Karpas-422 (cell line): Measurements from ENCODE around the gene ESM1. TPM values are rescaled to one million over a fixed set of nuclear protein-coding genes. Genes with fewer than 3 reads are reported as not detected.

Experiments used
- DNase-seq: peaks from one replicate; pipeline ENCODE4 v3.0.0-alpha.2; 2015
- H2AFZ ChIP-seq: fragments of 200-600 bp; sonication (generic); 2 replicates; pipeline ENCODE4 v1.6.1; 2014; ENCODE audit warnings: antibody characterized with exemption, low read length, mixed read lengths
- H3K27ac ChIP-seq: fragments of 200-600 bp; sonication (generic); 2 replicates; pipeline ENCODE4 v1.5.1; 2014; ENCODE audit warnings: mild to moderate bottlenecking, low read length, moderate library complexity
- H3K27me3 ChIP-seq: fragments of 200-600 bp; sonication (generic); 2 replicates; pipeline ENCODE4 v1.6.1; 2014; ENCODE audit warnings: low read length, mixed read lengths
- H3K36me3 ChIP-seq: fragments of 200-600 bp; sonication (generic); 2 replicates; pipeline ENCODE4 v1.6.1; 2014; ENCODE audit warnings: low read length, mixed read lengths; ENCODE audit not compliant: insufficient read depth
- H3K4me1 ChIP-seq: fragments of 200-600 bp; sonication (generic); 2 replicates; pipeline ENCODE4 v1.6.1; 2014; ENCODE audit warnings: mild to moderate bottlenecking, low read length, mixed read lengths
- H3K4me2 ChIP-seq: fragments of 200-600 bp; sonication (generic); 2 replicates; pipeline ENCODE4 v1.6.1; 2014; ENCODE audit warnings: low read length, low read depth, mild to moderate bottlenecking; ENCODE audit not compliant: poor library complexity, severe bottlenecking
- H3K4me3 ChIP-seq: fragments of 200-600 bp; sonication (generic); 2 replicates; pipeline ENCODE4 v1.5.1; 2014; ENCODE audit warnings: mild to moderate bottlenecking, antibody characterized with exemption, low read length, mixed read lengths
- H3K79me2 ChIP-seq: fragments of 200-600 bp; sonication (generic); 2 replicates; pipeline ENCODE4 v1.6.1; 2014; ENCODE audit warnings: mild to moderate bottlenecking, low read length, mixed read lengths
- H3K9ac ChIP-seq: fragments of 200-600 bp; sonication (generic); 2 replicates; pipeline ENCODE4 v1.6.0; 2014; ENCODE audit warnings: low read length
- H3K9me2 ChIP-seq: fragments of 200-600 bp; sonication (generic), shearing (Covaris generic); replicated peaks from 2 replicates; pipeline ENCODE4 v1.6.0; 2014; ENCODE audit warnings: mild to moderate bottlenecking, low read length, moderate library complexity; ENCODE audit not compliant: insufficient read depth
- H3K9me3 ChIP-seq: fragments of 300-700, 200-600 bp; sonication (generic); 2 replicates; pipeline ENCODE4 v1.6.1; 2014; ENCODE audit warnings: low read length, mixed read lengths
- H4K20me1 ChIP-seq: fragments of 200-600 bp; sonication (generic); 2 replicates; pipeline ENCODE4 v1.6.1; 2014; ENCODE audit warnings: mild to moderate bottlenecking, antibody characterized with exemption, low read length, low read depth; ENCODE audit not compliant: insufficient read depth
- total RNA-seq: library from RNA; depleted of rRNA; stranded (reverse); fragments of >200 nt; shearing (Covaris generic); gene quantifications from 2 replicates; pipeline ENCODE4 v1.2.3, GENCODE V29; 2014; ENCODE audit warnings: low replicate concordance; rRNA removed

Gene ESM1
- total RNA-seq = not detected in 2 replicates

GRCh38 chr5:54985301-54986268 lies at the start of gene ESM1:
Gene ESM1, minus strand, starts transcription at chr5:54985593. Its CDS starts 76 bp downstream, at chr5:54985517.
- H3K79me2 ChIP-seq = no peaks in the 10 kb centered on the region
- no peaks in the 10 kb centered on the region for H3K9me3 ChIP-seq
- no peak for DNase-seq
- H3K36me3 ChIP-seq = no peaks in the 10 kb centered on the region
- no peaks in the 10 kb centered on the region for H3K27me3 ChIP-seq
- H3K4me2 ChIP-seq = no peak within 1 kb of the TSS
- no peak within 1 kb of the TSS for H3K27ac ChIP-seq
- no peaks in the 10 kb centered on the region for H3K4me1 ChIP-seq
- no peaks in the 10 kb centered on the region for H4K20me1 ChIP-seq
- no peak within 1 kb of the TSS for H2AFZ ChIP-seq
- no peak within 1 kb of the TSS for H3K4me3 ChIP-seq
- H3K9ac ChIP-seq = no peak within 1 kb of the TSS
- H3K9me2 ChIP-seq = no peaks in the 10 kb centered on the region

- no peaks in the 10 kb centered on the region for H3K4me1 ChIP-seq
- H3K27me3 ChIP-seq = no peaks in the 10 kb centered on the region
- DNase-seq = no peak
- H3K9me3 ChIP-seq = no peaks in the 10 kb centered on the region
- no peak overlapping the region for H3K27ac ChIP-seq
- no peaks in the 10 kb centered on the region for H3K79me2 ChIP-seq
- H2AFZ ChIP-seq = no peak overlapping the region
- no peak overlapping the region for H3K9ac ChIP-seq
- no peak overlapping the region for H3K4me2 ChIP-seq
- H4K20me1 ChIP-seq = no peaks in the 10 kb centered on the region
- H3K4me3 ChIP-seq = no peak overlapping the region
- no peaks in the 10 kb centered on the region for H3K9me2 ChIP-seq
- H3K36me3 ChIP-seq = no peaks in the 10 kb centered on the region
Measured at GRCh38 chr5:55033568-55033967, 48.2 kb upstream of the ESM1 start.

GRCh38 chr5:55031492-55031891 lies 46.1 kb upstream of the ESM1 start:
- Histone ChIP-seq H3K36me3 (no peaks in the 10 kb centered on the region), H4K20me1 (no peaks in the 10 kb centered on the region), H3K4me1 (no peaks in the 10 kb centered on the region), H3K9me2 (no peaks in the 10 kb centered on the region), H3K79me2 (no peaks in the 10 kb centered on the region), H3K27ac (no peak overlapping the region), H2AFZ (no peak overlapping the region), H3K9me3 (no peaks in the 10 kb centered on the region), H3K9ac (no peak overlapping the region), H3K4me3 (no peak overlapping the region), H3K27me3 (no peaks in the 10 kb centered on the region), H3K4me2 (no peak overlapping the region)
- DNase-seq = no peak

GRCh38 chr5:55030676-55031369 lies 45.4 kb upstream of the ESM1 start:
- Histone ChIP-seq H3K36me3 (no peaks in the 10 kb centered on the region), H3K9me3 (no peaks in the 10 kb centered on the region), H3K4me3 (no peak overlapping the region), H4K20me1 (no peaks in the 10 kb centered on the region), H3K4me2 (no peak overlapping the region), H3K27me3 (no peaks in the 10 kb centered on the region), H3K27ac (no peak overlapping the region), H3K9me2 (no peaks in the 10 kb centered on the region), H3K4me1 (no peaks in the 10 kb centered on the region), H3K9ac (no peak overlapping the region), H3K79me2 (no peaks in the 10 kb centered on the region), H2AFZ (no peak overlapping the region)
- no peak for DNase-seq

GRCh38 chr5:55030220-55030619 lies 44.8 kb upstream of the ESM1 start:
- H3K9ac ChIP-seq = no peak overlapping the region
- no peaks in the 10 kb centered on the region for H4K20me1 ChIP-seq
- no peaks in the 10 kb centered on the region for H3K36me3 ChIP-seq
- H3K9me2 ChIP-seq = no peaks in the 10 kb centered on the region
- H3K27me3 ChIP-seq = no peaks in the 10 kb centered on the region
- H3K9me3 ChIP-seq = no peaks in the 10 kb centered on the region
- H3K4me1 ChIP-seq = no peaks in the 10 kb centered on the region
- H3K27ac ChIP-seq = no peak overlapping the region
- no peaks in the 10 kb centered on the region for H3K79me2 ChIP-seq
- H3K4me3 ChIP-seq = no peak overlapping the region
- no peak overlapping the region for H3K4me2 ChIP-seq
- no peak overlapping the region for H2AFZ ChIP-seq
- DNase-seq = no peak

- Histone ChIP-seq H3K27ac (no peak overlapping the region), H3K4me3 (no peak overlapping the region)
Measured at GRCh38 chr5:55027595-55027994, 42.2 kb upstream of the ESM1 start.

GRCh38 chr5:55022450-55022849 lies 37.1 kb upstream of the ESM1 start:
- Histone ChIP-seq H3K27ac (no peak overlapping the region), H3K4me1 (no peaks in the 10 kb centered on the region)

More at GRCh38 chr5:55027595-55027994, 42.2 kb upstream of the ESM1 start:
- Histone ChIP-seq H3K9me3 (no peaks in the 10 kb centered on the region), H3K4me2 (no peak overlapping the region), H3K4me1 (no peaks in the 10 kb centered on the region), H3K36me3 (no peaks in the 10 kb centered on the region), H3K9me2 (no peaks in the 10 kb centered on the region), H3K9ac (no peak overlapping the region), H4K20me1 (no peaks in the 10 kb centered on the region), H3K27me3 (no peaks in the 10 kb centered on the region), H3K79me2 (no peaks in the 10 kb centered on the region), H2AFZ (no peak overlapping the region)
- no peak for DNase-seq

GRCh38 chr5:55021821-55022220 lies 36.4 kb upstream of the ESM1 start:
- Histone ChIP-seq H3K9me2 (no peaks in the 10 kb centered on the region), H3K9me3 (no peaks in the 10 kb centered on the region), H3K9ac (no peak overlapping the region), H3K27ac (no peak overlapping the region), H3K4me1 (no peaks in the 10 kb centered on the region), H3K27me3 (no peaks in the 10 kb centered on the region), H3K79me2 (no peaks in the 10 kb centered on the region), H3K4me3 (no peak overlapping the region), H3K4me2 (no peak overlapping the region), H4K20me1 (no peaks in the 10 kb centered on the region), H3K36me3 (no peaks in the 10 kb centered on the region), H2AFZ (no peak overlapping the region)
- DNase-seq = no peak

More at GRCh38 chr5:55022450-55022849, 37.1 kb upstream of the ESM1 start:
- Histone ChIP-seq H3K9me3 (no peaks in the 10 kb centered on the region), H3K79me2 (no peaks in the 10 kb centered on the region), H4K20me1 (no peaks in the 10 kb centered on the region), H2AFZ (no peak overlapping the region), H3K27me3 (no peaks in the 10 kb centered on the region), H3K4me2 (no peak overlapping the region), H3K9ac (no peak overlapping the region), H3K9me2 (no peaks in the 10 kb centered on the region), H3K36me3 (no peaks in the 10 kb centered on the region), H3K4me3 (no peak overlapping the region)
- DNase-seq = no peak
